Measurements from ENCODE around the gene CPED1.

CPED1 gene

GRCh38 chr7:121266307-121266894 is 277.9 kb downstream of the CPED1 start:
- no peak overlapping the region for H3K4me3 ChIP-seq (ENCODE audit: low read depth, low read length)
- DNase-seq (ENCODE audit: low read depth), result no peak
- TF ChIP-seq CTCF (IDR thresholded peaks at IDR 0.05; ENCODE audit: insufficient read depth, low read depth, low read length, missing control alignments), result no peak

GRCh38 chr7:121267612-121268011 is 279.1 kb downstream of the CPED1 start:
- no peak overlapping the region for H3K4me3 ChIP-seq (ENCODE audit: low read depth, low read length)
- TF ChIP-seq CTCF (IDR thresholded peaks at IDR 0.05; ENCODE audit: insufficient read depth, low read depth, low read length, missing control alignments), result no peak
- DNase-seq (ENCODE audit: low read depth), result no peak

GRCh38 chr7:121269798-121270197 is 281.3 kb downstream of the CPED1 start:
- TF ChIP-seq CTCF (IDR thresholded peaks at IDR 0.05; ENCODE audit: insufficient read depth, low read depth, low read length, missing control alignments), result no peak
- H3K4me3 ChIP-seq (ENCODE audit: low read depth, low read length), result no peak overlapping the region
- DNase-seq (ENCODE audit: low read depth), result no peak

- DNase-seq (ENCODE audit: low read depth), result no peak
- H3K4me3 ChIP-seq (ENCODE audit: low read depth, low read length), result no peak overlapping the region
- TF ChIP-seq CTCF (IDR thresholded peaks at IDR 0.05; ENCODE audit: insufficient read depth, low read depth, low read length, missing control alignments), result no peak
Measured at GRCh38 chr7:121271098-121271497, 282.6 kb downstream of the CPED1 start.

- TF ChIP-seq CTCF (IDR thresholded peaks at IDR 0.05; ENCODE audit: insufficient read depth, low read depth, low read length, missing control alignments), result no peak
- no peak overlapping the region for H3K4me3 ChIP-seq (ENCODE audit: low read depth, low read length)
- peak; percentile 21 for DNase-seq (ENCODE audit: low read depth)
Measured at GRCh38 chr7:121271916-121272315, 283.4 kb downstream of the CPED1 start.

- H3K4me3 ChIP-seq (ENCODE audit: low read depth, low read length), result no peak overlapping the region
- no peak for DNase-seq (ENCODE audit: low read depth)
- no peak for TF ChIP-seq CTCF (IDR thresholded peaks at IDR 0.05; ENCODE audit: insufficient read depth, low read depth, low read length, missing control alignments)
Measured at GRCh38 chr7:121272676-121273075, 284.2 kb downstream of the CPED1 start.

- TF ChIP-seq CTCF (IDR thresholded peaks at IDR 0.05; ENCODE audit: insufficient read depth, low read depth, low read length, missing control alignments), result no peak
- DNase-seq (ENCODE audit: low read depth), result peak; percentile 30
- H3K4me3 ChIP-seq (ENCODE audit: low read depth, low read length), result no peak overlapping the region
Measured at GRCh38 chr7:121273467-121274167, 285.1 kb downstream of the CPED1 start.
